IMR-90 (cell line): ENCODE results near the gene UBE2N. TPM values are rescaled to one million over a fixed set of nuclear protein-coding genes. Genes with fewer than 3 reads are reported as not detected.

Experiments
- ATAC-seq: fragments of 200-7000 bp; cut with Tn5 transposase; 2 replicates; pipeline ENCODE4 v1.9.1; 2020; ENCODE audit warnings: low read depth, mild to moderate bottlenecking, moderate library complexity
- BruUV-seq: library from RNA; stranded (reverse); fragments of 400-500 nt; replicated peaks from 2 replicates; lab custom pipeline; 2021; lab: Mats Ljungman, UMichigan
- CTCF ChIA-PET: fragments of 300-600 bp; formaldehyde crosslinking; extraction: SDS; loops from one replicate; lab custom pipeline; 2021; ENCODE audit warnings: antibody characterized with exemption; lab: Yijun Ruan, JAX
- POLR2A ChIA-PET: fragments of 300-600 bp; sonication (Branson Sonifier 250); formaldehyde crosslinking; loops from one replicate; lab custom pipeline; 2022; ENCODE audit warnings: antibody characterized with exemption; ENCODE audit not compliant: unreplicated experiment; lab: Charles Lee
- DNase-seq: peaks from one replicate; pipeline ENCODE4 v3.0.0; 2013
- H2AFZ ChIP-seq: replicated peaks from 2 replicates; pipeline ENCODE3; 2013; ENCODE audit warnings: low read length, mild to moderate bottlenecking; ENCODE audit not compliant: poor library complexity
- H2AK5ac ChIP-seq: 2 replicates; pipeline ENCODE4 v1.6.1; 2013; ENCODE audit warnings: low read depth, low read length, inconsistent platforms
- H2AK9ac ChIP-seq: replicated peaks from 2 replicates; pipeline ENCODE3; 2013; ENCODE audit warnings: mild to moderate bottlenecking, low read depth, low read length, moderate library complexity; ENCODE audit not compliant: poor library complexity
- H2BK120ac ChIP-seq: 2 replicates; pipeline ENCODE4 v1.6.1; 2013; ENCODE audit warnings: low read depth, low read length, inconsistent platforms
- H2BK15ac ChIP-seq: 3 replicates; pipeline ENCODE4 v1.6.1; 2013; ENCODE audit warnings: low read depth, low read length, inconsistent platforms
- H2BK20ac ChIP-seq: 2 replicates; pipeline ENCODE4 v1.6.1; 2013; ENCODE audit warnings: low read depth, mild to moderate bottlenecking, inconsistent platforms, low read length, moderate library complexity
- H2BK5ac ChIP-seq: 2 replicates; pipeline ENCODE4 v1.6.1; 2013; ENCODE audit warnings: mild to moderate bottlenecking, low read depth, low read length, inconsistent platforms; ENCODE audit not compliant: poor library complexity, severe bottlenecking
- H3K14ac ChIP-seq: replicated peaks from 2 replicates; pipeline ENCODE4 v1.6.1; 2013; ENCODE audit warnings: low read depth, low read length, inconsistent platforms
- H3K18ac ChIP-seq: 2 replicates; pipeline ENCODE4 v1.6.1; 2013; ENCODE audit warnings: low read depth, low read length, control low read depth
- H3K23ac ChIP-seq: 2 replicates; pipeline ENCODE4 v1.6.1; 2013; ENCODE audit warnings: low read depth, low read length, inconsistent platforms
- H3K27ac ChIP-seq: 2 replicates; pipeline ENCODE4 v1.5.1; 2013; ENCODE audit warnings: mild to moderate bottlenecking, control low read depth, low read length; ENCODE audit not compliant: insufficient read depth
- H3K27me3 ChIP-seq: 2 replicates; pipeline ENCODE4 v1.6.1; 2013; ENCODE audit warnings: low read length; ENCODE audit not compliant: control insufficient read depth, insufficient read depth
- H3K36me3 ChIP-seq: 2 replicates; pipeline ENCODE4 v1.6.1; 2013; ENCODE audit warnings: low read length, mixed read lengths; ENCODE audit not compliant: control insufficient read depth, insufficient read depth
- H3K4ac ChIP-seq: 2 replicates; pipeline ENCODE4 v1.6.1; 2013; ENCODE audit warnings: low read depth, low read length, inconsistent platforms
- H3K4me1 ChIP-seq: 2 replicates; pipeline ENCODE4 v1.6.1; 2013; ENCODE audit warnings: low read length, mixed read lengths; ENCODE audit not compliant: control insufficient read depth, insufficient read depth
- H3K4me2 ChIP-seq: 2 replicates; pipeline ENCODE4 v1.6.1; 2013; ENCODE audit warnings: low read depth, mild to moderate bottlenecking, control low read depth, low read length, moderate library complexity
- H3K4me3 ChIP-seq: 2 replicates; pipeline ENCODE4 v1.5.1; 2013; ENCODE audit warnings: low read depth, mild to moderate bottlenecking, control low read depth, low read length, moderate library complexity; ENCODE audit not compliant: insufficient read depth
- H3K56ac ChIP-seq: 2 replicates; pipeline ENCODE4 v1.6.1; 2013; ENCODE audit warnings: low read length, inconsistent platforms; ENCODE audit not compliant: insufficient read depth; ENCODE audit errors: extremely low read depth
- H3K79me1 ChIP-seq, 2 experiments: 2 replicates each; pipeline ENCODE4 v1.6.1; 2013; ENCODE audit warnings: low read length in 2 of 2, inconsistent platforms in 1 of 2, low read depth in 1 of 2
- H3K9ac ChIP-seq: 2 replicates; pipeline ENCODE4 v1.6.1; 2013; ENCODE audit warnings: low read depth, low read length, control low read depth
- H3K9me1 ChIP-seq: 2 replicates; pipeline ENCODE4 v1.6.1; 2013; ENCODE audit warnings: low read length, inconsistent platforms; ENCODE audit not compliant: insufficient read depth
- H3K9me3 ChIP-seq: 2 replicates; pipeline ENCODE4 v1.6.1; 2013; ENCODE audit warnings: low read length; ENCODE audit not compliant: control insufficient read depth, insufficient read depth
- H4K20me1 ChIP-seq: 2 replicates; pipeline ENCODE4 v1.6.1; 2013; ENCODE audit warnings: low read length, inconsistent platforms; ENCODE audit not compliant: insufficient read depth
- H4K5ac ChIP-seq: 2 replicates; pipeline ENCODE4 v1.6.1; 2013; ENCODE audit warnings: mild to moderate bottlenecking, low read depth, low read length, control low read depth
- H4K8ac ChIP-seq, 2 experiments: 2 replicates each; pipeline ENCODE4 v1.6.1; 2013; ENCODE audit warnings: low read depth in 2 of 2, low read length in 2 of 2, control low read depth in 1 of 2, inconsistent platforms in 1 of 2
- H4K91ac ChIP-seq: 2 replicates; pipeline ENCODE4 v1.6.1; 2013; ENCODE audit warnings: low read depth, low read length, inconsistent platforms; ENCODE audit not compliant: insufficient read depth
- RAD21 ChIP-seq: IDR thresholded peaks from 2 replicates; pipeline ENCODE4 v1.6.1; 2012; ENCODE audit warnings: low read length, improper control_type of control experiment
- SMC3 ChIP-seq: fragments of 150-350 bp; IDR thresholded peaks from 2 replicates; pipeline ENCODE4 v1.6.1; 2016; ENCODE audit warnings: low read depth, mild to moderate bottlenecking, antibody characterized with exemption, low read length, moderate library complexity
- WGBS, 2 experiments: methylation state at CpG; one replicate each; pipeline versions ENCODE4 v1.1.5 to v1.1.7; 2013; ENCODE audit warnings: missing lambda C conversion rate in 2 of 2; ENCODE audit not compliant: insufficient read length in 1 of 2; ENCODE audit errors: extremely low coverage in 2 of 2; 5-methylcytosine and 5-hydroxymethylcytosine counted together
- dilution Hi-C: fragments of 300-500 bp; cut with HindIII; formaldehyde crosslinking; loops from one replicate; pipeline ENCODE4 v1.14.3; 2018; ENCODE audit warnings: low sequenced_read_pairs; ENCODE audit not compliant: unreplicated experiment
- in situ Hi-C: fragments of 300-500 bp; cut with MboI; formaldehyde crosslinking; loops from 3 replicates; pipeline ENCODE4 v1.14.3; 2019; ENCODE audit warnings: low sequenced_read_pairs, inconsistent platforms, mixed read lengths
- intact Hi-C: fragments of 100-400 bp; cut with micrococcal nuclease; formaldehyde crosslinking; loops from 2 replicates; pipeline ENCODE4 v1.10.0; 2022
- polyA plus RNA-seq, 3 experiments: library from polyadenylated mRNA; depleted of rRNA; stranded (reverse); fragments of >200 nt; gene quantifications; 2 replicates each; pipeline ENCODE4 v1.2.3, GENCODE V29; 2012; ENCODE audit warnings: low replicate concordance in 1 of 3
- total RNA-seq: library from RNA; depleted of rRNA; stranded (reverse); fragments of >200 nt; gene quantifications from 2 replicates; pipeline ENCODE4 v1.2.3, GENCODE V29; 2012

UBE2N gene
- total and polyA plus RNA-seq, 2 of the 4 experiments (the other 2 are of a cell fraction), result 64.5 to 103 TPM

DNA sequence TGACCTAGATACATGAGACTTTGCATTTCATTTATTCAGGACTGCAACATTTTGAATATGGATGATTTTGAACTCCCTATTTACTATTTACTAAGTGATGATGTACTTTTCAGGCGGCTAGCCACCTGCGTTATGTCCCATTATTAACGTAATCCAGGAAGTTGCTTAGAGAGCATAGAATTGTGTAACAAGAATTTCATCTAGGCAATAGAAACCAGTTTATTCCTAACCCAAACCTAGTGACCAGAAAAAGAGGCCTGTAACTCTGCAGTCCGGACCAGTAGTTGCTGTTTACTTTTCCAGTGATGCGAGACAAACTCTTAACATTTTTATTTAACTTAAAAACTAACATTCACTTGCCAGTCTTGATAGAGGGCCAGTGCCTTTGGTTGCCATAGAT is 51.7 kb downstream of the UBE2N start:
- Histone ChIP-seq H2BK120ac (no peak overlapping the region), H3K9me1 (peaks cover 13% of the 10 kb centered on the region), H2AK5ac (no peak overlapping the region), H3K23ac (no peak overlapping the region), H3K27me3 (no peaks in the 10 kb centered on the region), H3K79me1 (peaks cover 10 to 67% of the 10 kb centered on the region in 2 experiments; a peak in 3 of 4 replicates), H3K56ac (no peak overlapping the region), H2BK15ac (no peak overlapping the region), H2BK5ac (no peak overlapping the region), H3K4me1 (peaks cover 6% of the 10 kb centered on the region), H3K9ac (no peak overlapping the region), H4K8ac (no peak overlapping the region), H2AFZ (no peak overlapping the region), H3K4me2 (no peak overlapping the region), H3K14ac (no peak overlapping the region), H3K18ac (no peak overlapping the region), H3K9me3 (no peaks in the 10 kb centered on the region), H3K27ac (no peak overlapping the region), H4K5ac (no peak overlapping the region), H2AK9ac (no peak overlapping the region), H2BK20ac (no peak overlapping the region), H4K20me1 (peaks cover 53% of the 10 kb centered on the region), H3K36me3 (peaks cover 4% of the 10 kb centered on the region; the same call in 1 of the 2 replicates), H3K4ac (no peak overlapping the region), H3K4me3 (no peak overlapping the region), H4K91ac (no peak overlapping the region)
- dilution Hi-C loops (loop anchor here (25.0 kb wide), 1 partner anchor 403 kb away; no protein-coding TSS in a partner anchor), in situ Hi-C loops (no loop called here), intact Hi-C loops (no loop called here)
- POLR2A ChIA-PET, result no interaction called here
- BruUV-seq, result no TSS peak
- ATAC-seq (no peak), DNase-seq (no peak)
- WGBS, 2 experiments, result no CpG with 5 or more reads among the region's 5 CpGs
- no peak for TF ChIP-seq RAD21
- TF ChIP-seq SMC3, result no peak
- CTCF ChIA-PET, result interaction anchor here (0.6 to 1.2 kb wide), 2 partner anchors 147 to 380 kb away, joined by 3 to 4 read pairs; no protein-coding TSS in a partner anchor
